ENCODE data around the gene FAM227A. TPM values are rescaled to one million over a fixed set of nuclear protein-coding genes. Genes with fewer than 3 reads are reported as not detected.

FAM227A gene
- total and polyA plus RNA-seq, 2 of the 4 experiments (the other 2 are of a cell fraction), result 1.3 to 1.4 TPM

- no peaks in the 10 kb centered on the region for H3K27me3 ChIP-seq (ENCODE audit: control insufficient read depth, insufficient read depth, low read length)
- intact Hi-C loops (cut with micrococcal nuclease), result no loop called here
- no TSS peak for BruUV-seq (replicated peaks)
- no peak overlapping the region for H2AK9ac ChIP-seq (replicated peaks; ENCODE audit: low read depth, low read length, poor library complexity)
- ATAC-seq (ENCODE audit: low read depth) (no peak), DNase-seq (no peak)
- POLR2A ChIA-PET (ENCODE audit: unreplicated experiment), result no interaction called here
- no peaks in the 10 kb centered on the region for H3K36me3 ChIP-seq (ENCODE audit: control insufficient read depth, insufficient read depth, low read length)
- H2BK15ac ChIP-seq (ENCODE audit: low read depth, low read length), result no peak overlapping the region
- H4K5ac ChIP-seq (ENCODE audit: low read depth, low read length), result no peak overlapping the region
- no peak overlapping the region for H3K4me3 ChIP-seq (ENCODE audit: insufficient read depth, low read depth, low read length)
- no peak overlapping the region for H2BK5ac ChIP-seq (ENCODE audit: low read depth, low read length, poor library complexity, severe bottlenecking)
- H2BK120ac ChIP-seq (ENCODE audit: low read depth, low read length), result no peak overlapping the region
- peaks cover 7% of the 10 kb centered on the region for H3K9me1 ChIP-seq (ENCODE audit: insufficient read depth, low read length)
- no peak overlapping the region for H4K91ac ChIP-seq (ENCODE audit: insufficient read depth, low read depth, low read length)
- H2AFZ ChIP-seq (replicated peaks; ENCODE audit: low read length, poor library complexity), result no peak overlapping the region
- peaks cover 7% of the 10 kb centered on the region for H3K4me1 ChIP-seq (ENCODE audit: control insufficient read depth, insufficient read depth, low read length)
- no peak overlapping the region for H3K56ac ChIP-seq (ENCODE audit: extremely low read depth, insufficient read depth, low read length)
- H2AK5ac ChIP-seq (ENCODE audit: low read depth, low read length), result no peak overlapping the region
- H3K79me1 ChIP-seq (ENCODE audit: low read depth in 1 of 2, low read length in 2 of 2), result peaks cover 11 to 17% of the 10 kb centered on the region in 2 experiments
- H3K14ac ChIP-seq (replicated peaks; ENCODE audit: low read depth, low read length), result no peak overlapping the region
- H3K9me3 ChIP-seq (ENCODE audit: control insufficient read depth, insufficient read depth, low read length), result no peaks in the 10 kb centered on the region
- WGBS, 2 experiments (ENCODE audit: extremely low coverage in 2 of 2, insufficient read length in 1 of 2), result no CpG with 5 or more reads among the region's 8 CpGs
- H3K23ac ChIP-seq (ENCODE audit: low read depth, low read length), result no peak overlapping the region
- no peak overlapping the region for H3K18ac ChIP-seq (ENCODE audit: low read depth, low read length)
- in situ Hi-C loops (cut with MboI; ENCODE audit: low sequenced_read_pairs), result no loop called here
- no peak overlapping the region for H4K8ac ChIP-seq (ENCODE audit: low read depth in 2 of 2, low read length in 2 of 2)
- TF ChIP-seq CEBPB (IDR thresholded peaks at IDR 0.05; ENCODE audit: low read depth, low read length), result no peak
- TF ChIP-seq RFX5 (IDR thresholded peaks at IDR 0.05; ENCODE audit: low read depth, low read length), result no peak
- TF ChIP-seq RAD21 (IDR thresholded peaks at IDR 0.05; ENCODE audit: low read length), result no peak
- TF ChIP-seq CHD1 (IDR thresholded peaks at IDR 0.05; ENCODE audit: low read depth, low read length), result no peak
- TF ChIP-seq USF2 (IDR thresholded peaks at IDR 0.05; ENCODE audit: low read depth, low read length), result no peak
- TF ChIP-seq MXI1 (IDR thresholded peaks at IDR 0.05; ENCODE audit: borderline replicate concordance, low read depth, low read length), result no peak
- no peak for TF ChIP-seq ELK1 (IDR thresholded peaks at IDR 0.05; ENCODE audit: borderline replicate concordance, low read depth, low read length)
- no peak for TF ChIP-seq FOS (IDR thresholded peaks at IDR 0.05; ENCODE audit: low read depth, low read length)
- no peak for TF ChIP-seq BHLHE40 (IDR thresholded peaks at IDR 0.05; ENCODE audit: low read depth, low read length)
- no peak for TF ChIP-seq POLR2A (IDR thresholded peaks at IDR 0.05; ENCODE audit: low read depth, low read length)
- no peak for TF ChIP-seq MAFK (IDR thresholded peaks at IDR 0.05; ENCODE audit: low read depth, low read length)
- TF ChIP-seq MAZ (IDR thresholded peaks at IDR 0.05; ENCODE audit: borderline replicate concordance, low read depth, low read length), result no peak
- no peak for TF ChIP-seq RCOR1 (IDR thresholded peaks at IDR 0.05; ENCODE audit: insufficient replicate concordance, low read length)
- TF ChIP-seq NFE2L2 (IDR thresholded peaks at IDR 0.05; ENCODE audit: low read depth, low read length), result no peak
- no peak for TF ChIP-seq SMC3 (IDR thresholded peaks at IDR 0.05; ENCODE audit: low read depth, low read length)
- no peak overlapping the region for H3K9ac ChIP-seq (ENCODE audit: low read depth, low read length)
- H2BK20ac ChIP-seq (ENCODE audit: low read depth, low read length), result no peak overlapping the region
- no peak overlapping the region for H3K4ac ChIP-seq (ENCODE audit: low read depth, low read length)
- dilution Hi-C loops (cut with HindIII; ENCODE audit: low sequenced_read_pairs, unreplicated experiment), result no loop called here
- no peak overlapping the region for H3K4me2 ChIP-seq (ENCODE audit: low read depth, low read length)
- no peak overlapping the region for H3K27ac ChIP-seq (ENCODE audit: insufficient read depth, low read length)
- CTCF ChIA-PET, result no interaction called here
- no peaks in the 10 kb centered on the region; the same call in 1 of the 2 replicates for H4K20me1 ChIP-seq (ENCODE audit: insufficient read depth, low read length)
These were observed 2.5 kb downstream of the FAM227A start for GRCh38 chr22:38653741-38654140.

All from IMR-90 (cell line).